Ascending aorta (tissue), 2 donors: ENCODE data around the gene CCT2. TPM values are rescaled to one million over a fixed set of nuclear protein-coding genes. Genes with fewer than 3 reads are reported as not detected.

ENCODE experiments used
- DNase-seq, 2 donors: peaks; one replicate each; pipeline ENCODE4 v3.0.0-alpha.2; 2019; ENCODE audit warnings: low spot score in 2 of 2
- H3K27ac ChIP-seq, 2 donors: fragments of 200-600 bp; sonication (generic); one replicate each; pipeline ENCODE4 v1.5.1; 2016 to 2017; ENCODE audit warnings: mild to moderate bottlenecking in 1 of 2
- H3K27me3 ChIP-seq: fragments of 200-600 bp; sonication (generic); one replicate; pipeline ENCODE4 v1.5.1; 2017
- H3K36me3 ChIP-seq, 2 donors: fragments of 200-600 bp; sonication (generic); one replicate each; pipeline ENCODE4 v1.5.1; 2016
- H3K4me1 ChIP-seq, 2 donors: fragments of 200-600 bp; sonication (generic); one replicate each; pipeline ENCODE4 v1.5.1; 2016 to 2017; ENCODE audit warnings: mild to moderate bottlenecking in 1 of 2
- H3K4me3 ChIP-seq, 2 donors: fragments of 200-600 bp; sonication (generic); one replicate each; pipeline ENCODE4 v1.5.1; 2016 to 2017; ENCODE audit warnings: mild to moderate bottlenecking in 1 of 2
- H3K9me3 ChIP-seq, 2 donors: fragments of 200-600 bp; sonication (generic); one replicate each; pipeline ENCODE4 v1.5.1; 2016
- CTCF ChIP-seq, 3 experiments: fragments of 200-600 bp in 2 of 3; fragments of 450-650 bp in 1 of 3; sonication (generic) in 2 of 3; IDR thresholded peaks; one replicate each; pipeline ENCODE4 v1.5.1; 2016 to 2019; ENCODE audit warnings: antibody characterized with exemption in 3 of 3, mild to moderate bottlenecking in 1 of 3, moderate library complexity in 1 of 3
- intact Hi-C: fragments of 100-400 bp; cut with DNase I; formaldehyde crosslinking; loops from one replicate; pipeline ENCODE4 v1.15.1; 2023
- total RNA-seq: library from RNA; depleted of rRNA; stranded (reverse); fragments of >200 nt; gene quantifications from one replicate; pipeline ENCODE4 v1.1.0, GENCODE V29; 2016

CCT2 gene
- total RNA-seq, 1 donor from 2014 or later: 65.0 TPM

DNA sequence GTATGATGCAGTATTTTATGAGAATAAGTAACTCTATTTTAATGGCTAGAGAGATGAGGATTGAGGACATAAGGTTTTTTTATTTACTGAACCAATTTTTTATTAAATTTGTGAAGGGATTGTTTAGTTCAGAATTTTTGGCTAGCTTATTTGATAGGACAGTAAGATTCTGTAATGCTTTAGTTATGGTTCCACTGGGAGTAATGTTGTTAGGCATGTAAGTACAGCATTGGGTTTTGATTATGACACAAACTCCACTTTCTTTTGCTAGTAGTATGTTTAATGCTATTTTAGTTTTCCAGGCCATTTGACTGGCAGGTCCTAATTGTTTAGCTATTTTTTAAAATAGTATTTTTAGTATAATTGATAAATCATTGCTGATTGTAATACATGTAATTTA is 59.3 kb downstream of the CCT2 start:
- Histone ChIP-seq H3K9me3 (no peaks in the 10 kb centered on the region), H3K4me3 (no peak overlapping the region), H3K27ac (no peak overlapping the region), H3K4me1 (no peaks in the 10 kb centered on the region), H3K36me3 (no peaks in the 10 kb centered on the region), H3K27me3 (no peaks in the 10 kb centered on the region)
- TF ChIP-seq CTCF (IDR thresholded peaks at IDR 0.05): no peak
- no peak for DNase-seq
- intact Hi-C loops: no loop called here

GRCh38 chr12:69645031-69645430 is 59.8 kb downstream of the CCT2 start:
- Histone ChIP-seq H3K36me3 (no peaks in the 10 kb centered on the region), H3K4me3 (no peak overlapping the region), H3K9me3 (no peaks in the 10 kb centered on the region), H3K27me3 (no peaks in the 10 kb centered on the region), H3K27ac (no peak overlapping the region), H3K4me1 (no peaks in the 10 kb centered on the region)
- DNase-seq: no peak
- TF ChIP-seq CTCF (IDR thresholded peaks at IDR 0.05): no peak
- intact Hi-C loops: no loop called here

GRCh38 chr12:69647178-69647577 is 61.9 kb downstream of the CCT2 start:
- TF ChIP-seq CTCF (IDR thresholded peaks at IDR 0.05): no peak
- H3K9me3 ChIP-seq: no peaks in the 10 kb centered on the region
- H3K4me3 ChIP-seq: no peak overlapping the region
- intact Hi-C loops: no loop called here
- no peak overlapping the region for H3K27ac ChIP-seq
- no peaks in the 10 kb centered on the region for H3K36me3 ChIP-seq
- H3K27me3 ChIP-seq: no peaks in the 10 kb centered on the region
- DNase-seq: no peak
- H3K4me1 ChIP-seq: no peaks in the 10 kb centered on the region

DNA sequence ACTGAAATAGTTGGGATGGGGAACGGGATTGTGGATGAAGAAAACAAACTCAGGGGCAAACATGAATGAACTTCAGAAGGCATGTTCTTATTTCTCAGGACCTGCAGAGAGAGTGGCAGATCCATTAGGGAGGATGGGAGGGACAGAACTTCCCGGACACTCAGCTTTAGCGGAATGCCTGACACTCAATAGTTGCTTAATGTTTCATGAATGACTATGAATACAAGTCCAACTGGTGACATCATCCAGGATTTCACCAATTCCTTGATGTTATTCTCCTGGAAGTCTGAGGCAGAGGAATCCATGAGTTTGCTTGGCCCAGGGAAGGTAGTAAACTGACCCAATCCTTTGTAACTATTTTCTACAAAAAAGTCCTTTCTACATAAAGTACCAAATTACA is 63.2 kb downstream of the CCT2 start:
- intact Hi-C loops: no loop called here
- no peaks in the 10 kb centered on the region for H3K9me3 ChIP-seq
- H3K4me1 ChIP-seq: no peaks in the 10 kb centered on the region
- no peak overlapping the region for H3K4me3 ChIP-seq
- no peaks in the 10 kb centered on the region for H3K36me3 ChIP-seq
- no peak for DNase-seq
- TF ChIP-seq CTCF (IDR thresholded peaks at IDR 0.05): no peak
- H3K27me3 ChIP-seq: no peaks in the 10 kb centered on the region
- H3K27ac ChIP-seq: no peak overlapping the region

- Histone ChIP-seq H3K36me3 (no peaks in the 10 kb centered on the region), H3K4me1 (no peaks in the 10 kb centered on the region), H3K9me3 (no peaks in the 10 kb centered on the region), H3K27me3 (no peaks in the 10 kb centered on the region), H3K4me3 (no peak overlapping the region), H3K27ac (no peak overlapping the region)
- intact Hi-C loops: no loop called here
- TF ChIP-seq CTCF (IDR thresholded peaks at IDR 0.05): no peak
- DNase-seq: no peak
These were observed 64.3 kb downstream of the CCT2 start for GRCh38 chr12:69649529-69649928.

Other genes with a start within 250 kb of the CCT2 start
- gene LYZ, start 237.1 kb upstream of the CCT2 start, total RNA-seq: 4.5 TPM
- gene YEATS4, start 225.7 kb upstream of the CCT2 start, total RNA-seq: 4.3 TPM
- 37.7 TPM for gene FRS2, start 115.1 kb upstream of the CCT2 start, total RNA-seq
- gene LRRC10, start 25.4 kb downstream of the CCT2 start, total RNA-seq: not detected
- gene BEST3, start 113.8 kb downstream of the CCT2 start, total RNA-seq: not detected
- gene RAB3IP, start 153.4 kb downstream of the CCT2 start, total RNA-seq: 17.2 TPM
- gene MYRFL, start 239.8 kb downstream of the CCT2 start, total RNA-seq: not detected